IMR-90 (cell line): ENCODE measurements around the gene UST.

Experiments
- BHLHE40 ChIP-seq: fragments of 150-350 bp; IDR thresholded peaks from 2 replicates; pipeline ENCODE4 v1.6.1; 2016; ENCODE audit warnings: mild to moderate bottlenecking, low read depth, low read length
- CEBPB ChIP-seq: IDR thresholded peaks from 2 replicates; pipeline ENCODE4 v1.6.1; 2012; ENCODE audit warnings: low read depth, low read length, improper control_type of control experiment
- CHD1 ChIP-seq: IDR thresholded peaks from 2 replicates; pipeline ENCODE4 v1.6.1; 2012; ENCODE audit warnings: low read depth, low read length, improper control_type of control experiment
- CTCF ChIP-seq: conservative IDR thresholded peaks from 2 replicates; pipeline ENCODE4 v1.5.1; 2012; ENCODE audit warnings: mild to moderate bottlenecking, low read depth, low read length, improper control_type of control experiment
- FOS ChIP-seq: fragments of 150-350 bp; IDR thresholded peaks from 2 replicates; pipeline ENCODE4 v1.6.1; 2016; ENCODE audit warnings: low read depth, low read length
- MAFK ChIP-seq: IDR thresholded peaks from 2 replicates; pipeline ENCODE4 v1.6.1; 2012; ENCODE audit warnings: low read depth, low read length, improper control_type of control experiment
- MXI1 ChIP-seq: IDR thresholded peaks from 2 replicates; pipeline ENCODE4 v1.6.1; 2012; ENCODE audit warnings: low read depth, mild to moderate bottlenecking, low read length, moderate library complexity, borderline replicate concordance
- POLR2A ChIP-seq: IDR thresholded peaks from 2 replicates; pipeline ENCODE4 v1.6.1; 2012; ENCODE audit warnings: mild to moderate bottlenecking, low read depth, low read length
- RAD21 ChIP-seq: IDR thresholded peaks from 2 replicates; pipeline ENCODE4 v1.6.1; 2012; ENCODE audit warnings: low read length, improper control_type of control experiment
- RCOR1 ChIP-seq: IDR thresholded peaks from 2 replicates; pipeline ENCODE4 v1.6.1; 2012; ENCODE audit warnings: mild to moderate bottlenecking, low read length, improper control_type of control experiment; ENCODE audit not compliant: insufficient replicate concordance
- RFX5 ChIP-seq: IDR thresholded peaks from 2 replicates; pipeline ENCODE4 v1.8.0; 2012; ENCODE audit warnings: low read depth, mild to moderate bottlenecking, low read length, moderate library complexity
- TF ChIP-seq, protein P1 (sequence below): fragments of 150-350 bp; IDR thresholded peaks from 2 replicates; pipeline ENCODE4 v1.6.1; 2016; ENCODE audit warnings: low read depth, mild to moderate bottlenecking, low read length, moderate library complexity, borderline replicate concordance
- TF ChIP-seq, protein P2 (sequence below): fragments of 150-350 bp; IDR thresholded peaks from 2 replicates; pipeline ENCODE4 v1.6.1; 2017; ENCODE audit warnings: mild to moderate bottlenecking, antibody characterized with exemption, low read length, low read depth

DNA sequence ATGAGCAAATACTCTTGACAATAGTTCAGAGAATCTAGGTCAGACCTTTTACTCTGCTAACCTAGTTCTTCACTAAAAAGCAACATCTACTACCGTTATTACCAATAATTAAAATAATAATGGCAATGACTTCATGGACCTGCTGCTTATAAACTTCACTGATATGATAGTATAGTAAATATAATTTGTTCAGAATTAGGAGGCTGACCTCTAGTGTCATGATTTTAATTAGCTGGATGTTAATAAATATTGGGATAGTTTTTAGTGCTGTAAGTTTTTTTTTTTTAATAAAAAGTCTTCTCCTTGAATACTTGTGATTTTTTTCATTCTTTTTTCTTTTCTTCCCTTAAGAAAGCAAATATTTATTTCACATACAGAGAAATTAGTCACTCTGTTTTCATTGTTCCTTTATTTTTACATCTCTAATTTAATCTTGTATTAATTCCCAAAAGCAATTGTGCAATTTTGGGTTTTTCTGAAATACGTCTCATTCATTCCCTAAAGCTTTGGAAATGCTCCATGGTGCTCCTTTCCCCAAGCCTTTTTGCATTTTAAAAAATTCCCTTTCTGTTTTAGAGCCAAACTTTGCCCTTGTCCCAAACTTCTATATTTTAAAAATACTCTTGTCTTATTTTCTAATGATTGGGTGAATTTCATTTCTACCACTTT lies 46.6 kb upstream of the UST start:
- TF ChIP-seq CTCF (no peak), CHD1 (no peak), POLR2A (no peak), BHLHE40 (no peak), CEBPB (peak; percentile 72), RFX5 (no peak), RCOR1 (no peak), RAD21 (no peak), FOS (no peak), MAFK (no peak), MXI1 (no peak)
- TF ChIP-seq, protein P1, sequence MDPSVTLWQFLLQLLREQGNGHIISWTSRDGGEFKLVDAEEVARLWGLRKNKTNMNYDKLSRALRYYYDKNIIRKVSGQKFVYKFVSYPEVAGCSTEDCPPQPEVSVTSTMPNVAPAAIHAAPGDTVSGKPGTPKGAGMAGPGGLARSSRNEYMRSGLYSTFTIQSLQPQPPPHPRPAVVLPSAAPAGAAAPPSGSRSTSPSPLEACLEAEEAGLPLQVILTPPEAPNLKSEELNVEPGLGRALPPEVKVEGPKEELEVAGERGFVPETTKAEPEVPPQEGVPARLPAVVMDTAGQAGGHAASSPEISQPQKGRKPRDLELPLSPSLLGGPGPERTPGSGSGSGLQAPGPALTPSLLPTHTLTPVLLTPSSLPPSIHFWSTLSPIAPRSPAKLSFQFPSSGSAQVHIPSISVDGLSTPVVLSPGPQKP = no peak
- TF ChIP-seq, protein P2, sequence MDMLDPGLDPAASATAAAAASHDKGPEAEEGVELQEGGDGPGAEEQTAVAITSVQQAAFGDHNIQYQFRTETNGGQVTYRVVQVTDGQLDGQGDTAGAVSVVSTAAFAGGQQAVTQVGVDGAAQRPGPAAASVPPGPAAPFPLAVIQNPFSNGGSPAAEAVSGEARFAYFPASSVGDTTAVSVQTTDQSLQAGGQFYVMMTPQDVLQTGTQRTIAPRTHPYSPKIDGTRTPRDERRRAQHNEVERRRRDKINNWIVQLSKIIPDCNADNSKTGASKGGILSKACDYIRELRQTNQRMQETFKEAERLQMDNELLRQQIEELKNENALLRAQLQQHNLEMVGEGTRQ = no peak
